ENCODE results near the gene NENF.

GRCh38 chr1:212471286-212471685 is 38.6 kb downstream of the NENF start:
- TF ChIP-seq, protein P1, sequence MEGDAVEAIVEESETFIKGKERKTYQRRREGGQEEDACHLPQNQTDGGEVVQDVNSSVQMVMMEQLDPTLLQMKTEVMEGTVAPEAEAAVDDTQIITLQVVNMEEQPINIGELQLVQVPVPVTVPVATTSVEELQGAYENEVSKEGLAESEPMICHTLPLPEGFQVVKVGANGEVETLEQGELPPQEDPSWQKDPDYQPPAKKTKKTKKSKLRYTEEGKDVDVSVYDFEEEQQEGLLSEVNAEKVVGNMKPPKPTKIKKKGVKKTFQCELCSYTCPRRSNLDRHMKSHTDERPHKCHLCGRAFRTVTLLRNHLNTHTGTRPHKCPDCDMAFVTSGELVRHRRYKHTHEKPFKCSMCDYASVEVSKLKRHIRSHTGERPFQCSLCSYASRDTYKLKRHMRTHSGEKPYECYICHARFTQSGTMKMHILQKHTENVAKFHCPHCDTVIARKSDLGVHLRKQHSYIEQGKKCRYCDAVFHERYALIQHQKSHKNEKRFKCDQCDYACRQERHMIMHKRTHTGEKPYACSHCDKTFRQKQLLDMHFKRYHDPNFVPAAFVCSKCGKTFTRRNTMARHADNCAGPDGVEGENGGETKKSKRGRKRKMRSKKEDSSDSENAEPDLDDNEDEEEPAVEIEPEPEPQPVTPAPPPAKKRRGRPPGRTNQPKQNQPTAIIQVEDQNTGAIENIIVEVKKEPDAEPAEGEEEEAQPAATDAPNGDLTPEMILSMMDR (IDR thresholded peaks at IDR 0.05) = no peak
- no peak for TF ChIP-seq SIN3A (IDR thresholded peaks at IDR 0.05; ENCODE audit: borderline replicate concordance, insufficient read depth, low read depth, low read length)
- TF ChIP-seq POLR2AphosphoS5 (IDR thresholded peaks at IDR 0.05; ENCODE audit: low read depth, low read length) = no peak
- TF ChIP-seq, protein P2, sequence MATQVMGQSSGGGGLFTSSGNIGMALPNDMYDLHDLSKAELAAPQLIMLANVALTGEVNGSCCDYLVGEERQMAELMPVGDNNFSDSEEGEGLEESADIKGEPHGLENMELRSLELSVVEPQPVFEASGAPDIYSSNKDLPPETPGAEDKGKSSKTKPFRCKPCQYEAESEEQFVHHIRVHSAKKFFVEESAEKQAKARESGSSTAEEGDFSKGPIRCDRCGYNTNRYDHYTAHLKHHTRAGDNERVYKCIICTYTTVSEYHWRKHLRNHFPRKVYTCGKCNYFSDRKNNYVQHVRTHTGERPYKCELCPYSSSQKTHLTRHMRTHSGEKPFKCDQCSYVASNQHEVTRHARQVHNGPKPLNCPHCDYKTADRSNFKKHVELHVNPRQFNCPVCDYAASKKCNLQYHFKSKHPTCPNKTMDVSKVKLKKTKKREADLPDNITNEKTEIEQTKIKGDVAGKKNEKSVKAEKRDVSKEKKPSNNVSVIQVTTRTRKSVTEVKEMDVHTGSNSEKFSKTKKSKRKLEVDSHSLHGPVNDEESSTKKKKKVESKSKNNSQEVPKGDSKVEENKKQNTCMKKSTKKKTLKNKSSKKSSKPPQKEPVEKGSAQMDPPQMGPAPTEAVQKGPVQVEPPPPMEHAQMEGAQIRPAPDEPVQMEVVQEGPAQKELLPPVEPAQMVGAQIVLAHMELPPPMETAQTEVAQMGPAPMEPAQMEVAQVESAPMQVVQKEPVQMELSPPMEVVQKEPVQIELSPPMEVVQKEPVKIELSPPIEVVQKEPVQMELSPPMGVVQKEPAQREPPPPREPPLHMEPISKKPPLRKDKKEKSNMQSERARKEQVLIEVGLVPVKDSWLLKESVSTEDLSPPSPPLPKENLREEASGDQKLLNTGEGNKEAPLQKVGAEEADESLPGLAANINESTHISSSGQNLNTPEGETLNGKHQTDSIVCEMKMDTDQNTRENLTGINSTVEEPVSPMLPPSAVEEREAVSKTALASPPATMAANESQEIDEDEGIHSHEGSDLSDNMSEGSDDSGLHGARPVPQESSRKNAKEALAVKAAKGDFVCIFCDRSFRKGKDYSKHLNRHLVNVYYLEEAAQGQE (IDR thresholded peaks at IDR 0.05; ENCODE audit: insufficient read depth in 1 of 2, low read depth in 2 of 2, low read length in 1 of 2) = no peak
- TF ChIP-seq TCF7L2 (IDR thresholded peaks at IDR 0.05; ENCODE audit: low read depth, low read length) = no peak
